Measurements from ENCODE around the gene ERCC6L2.

- TF ChIP-seq POLR2AphosphoS5 (IDR thresholded peaks at IDR 0.05; ENCODE audit: low read depth), result no peak
- TF ChIP-seq CTCF (conservative IDR thresholded peaks at IDR 0.05; ENCODE audit: low read depth in 2 of 2), result no peak
- TF ChIP-seq EZH2phosphoT487 (IDR thresholded peaks at IDR 0.05; ENCODE audit: unreplicated experiment), result no peak
- TF ChIP-seq ZNF114 (CRISPR knock-in tag; IDR thresholded peaks at IDR 0.05), result no peak
- no peak for TF ChIP-seq REST (IDR thresholded peaks at IDR 0.05; ENCODE audit: unreplicated experiment)
- no peak for TF ChIP-seq JUNB (IDR thresholded peaks at IDR 0.05; ENCODE audit: unreplicated experiment)
These were observed 87.4 kb downstream of the ERCC6L2 start for GRCh38 chr9:95962936-95963335.
